ENCODE results near the gene SLC18B1.
A peak's percentile ranks its signal among the peaks of the same experiment; 100 is the strongest.

Gene SLC18B1

DNA sequence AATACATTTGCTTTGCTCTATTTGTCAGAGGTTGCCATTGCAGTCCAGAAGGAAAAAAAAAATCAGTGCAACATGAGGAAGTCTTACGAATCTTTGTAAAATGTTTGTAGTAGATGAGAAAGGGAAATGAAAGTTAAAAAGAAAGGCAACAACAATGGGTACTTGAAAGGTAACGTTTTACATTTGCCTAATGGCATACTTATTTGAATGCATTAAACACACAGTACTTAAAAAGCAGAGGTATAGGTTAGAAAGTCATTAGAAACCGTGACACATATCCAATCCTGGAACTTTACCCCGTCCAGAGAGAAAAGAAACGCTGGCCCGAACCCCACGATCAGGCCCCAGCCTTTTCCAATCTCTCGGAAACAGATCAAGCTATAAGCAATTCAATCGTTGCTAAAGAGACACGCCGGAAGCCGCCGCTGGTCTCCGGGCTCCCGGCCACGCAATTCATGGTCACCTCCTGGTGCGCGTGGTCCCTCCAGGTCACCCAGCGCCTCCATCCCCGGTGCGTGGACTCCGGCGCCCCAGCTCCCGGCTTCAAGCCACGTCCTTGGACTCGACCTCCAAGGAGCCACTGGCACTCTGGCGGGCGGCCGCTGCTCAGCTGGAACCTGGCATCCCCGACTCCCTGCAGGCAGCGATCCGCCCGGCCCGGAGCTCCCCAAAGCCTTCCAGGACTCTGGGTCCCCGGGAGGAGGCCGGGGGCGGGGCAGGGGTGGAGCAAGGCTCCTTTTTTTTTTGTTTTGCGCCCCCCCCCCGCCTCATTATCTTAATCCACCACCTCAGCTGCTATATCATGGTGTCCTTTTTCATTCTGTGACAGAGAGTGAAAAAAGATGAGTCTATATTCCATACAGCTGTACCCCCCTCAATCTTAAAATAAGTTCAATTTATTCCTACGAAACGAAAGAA is at the start of gene SLC18B1:
TSS of gene SLC18B1 (minus strand) at position 687 of the 918 bp plus-strand sequence. CDS start at position 506, 181 bp downstream.
- no peak for DNase-seq
- Histone ChIP-seq H3K79me2 (ENCODE audit: insufficient read depth, low read length) (no peaks in the 10 kb centered on the region), H3K4me2 (ENCODE audit: insufficient read depth, low read length) (peak within 1 kb of the TSS; percentile 71), H3K9me3 (ENCODE audit: insufficient read depth, low read length, severe bottlenecking) (no peaks in the 10 kb centered on the region), H3K9ac (ENCODE audit: low read depth, low read length) (peak within 1 kb of the TSS; percentile 32; the same call in 1 of the 2 replicates), H3K27me3 (ENCODE audit: insufficient read depth, low read length, poor library complexity) (peaks cover 17% of the 10 kb centered on the region), H2AFZ (ENCODE audit: low read depth, low read length) (peak within 1 kb of the TSS; percentile 59), H4K20me1 (ENCODE audit: insufficient read depth, low read length) (no peaks in the 10 kb centered on the region), H3K27ac (ENCODE audit: low read length) (no peak within 1 kb of the TSS), H3K36me3 (ENCODE audit: insufficient read depth, low read length) (no peaks in the 10 kb centered on the region), H3K4me1 (ENCODE audit: insufficient read depth, low read length) (peaks cover 14% of the 10 kb centered on the region), H3K4me3 (ENCODE audit: low read depth in 1 of 2, low read length in 2 of 2) (peak within 1 kb of the TSS in 1 of 2 experiments; percentile 48; a peak in 3 of 4 replicates)
- peak; percentile 67 for ATAC-seq (ENCODE audit: insufficient read depth, low read depth)
- TF ChIP-seq, protein P1, sequence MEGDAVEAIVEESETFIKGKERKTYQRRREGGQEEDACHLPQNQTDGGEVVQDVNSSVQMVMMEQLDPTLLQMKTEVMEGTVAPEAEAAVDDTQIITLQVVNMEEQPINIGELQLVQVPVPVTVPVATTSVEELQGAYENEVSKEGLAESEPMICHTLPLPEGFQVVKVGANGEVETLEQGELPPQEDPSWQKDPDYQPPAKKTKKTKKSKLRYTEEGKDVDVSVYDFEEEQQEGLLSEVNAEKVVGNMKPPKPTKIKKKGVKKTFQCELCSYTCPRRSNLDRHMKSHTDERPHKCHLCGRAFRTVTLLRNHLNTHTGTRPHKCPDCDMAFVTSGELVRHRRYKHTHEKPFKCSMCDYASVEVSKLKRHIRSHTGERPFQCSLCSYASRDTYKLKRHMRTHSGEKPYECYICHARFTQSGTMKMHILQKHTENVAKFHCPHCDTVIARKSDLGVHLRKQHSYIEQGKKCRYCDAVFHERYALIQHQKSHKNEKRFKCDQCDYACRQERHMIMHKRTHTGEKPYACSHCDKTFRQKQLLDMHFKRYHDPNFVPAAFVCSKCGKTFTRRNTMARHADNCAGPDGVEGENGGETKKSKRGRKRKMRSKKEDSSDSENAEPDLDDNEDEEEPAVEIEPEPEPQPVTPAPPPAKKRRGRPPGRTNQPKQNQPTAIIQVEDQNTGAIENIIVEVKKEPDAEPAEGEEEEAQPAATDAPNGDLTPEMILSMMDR (IDR thresholded peaks at IDR 0.05; ENCODE audit: borderline replicate concordance, extremely low read depth, low read length, poor library complexity, severe bottlenecking): no peak
- TF ChIP-seq EZH2 (IDR thresholded peaks at IDR 0.05; ENCODE audit: borderline replicate concordance, low read depth, low read length, severe bottlenecking): peak; percentile 98

DNA sequence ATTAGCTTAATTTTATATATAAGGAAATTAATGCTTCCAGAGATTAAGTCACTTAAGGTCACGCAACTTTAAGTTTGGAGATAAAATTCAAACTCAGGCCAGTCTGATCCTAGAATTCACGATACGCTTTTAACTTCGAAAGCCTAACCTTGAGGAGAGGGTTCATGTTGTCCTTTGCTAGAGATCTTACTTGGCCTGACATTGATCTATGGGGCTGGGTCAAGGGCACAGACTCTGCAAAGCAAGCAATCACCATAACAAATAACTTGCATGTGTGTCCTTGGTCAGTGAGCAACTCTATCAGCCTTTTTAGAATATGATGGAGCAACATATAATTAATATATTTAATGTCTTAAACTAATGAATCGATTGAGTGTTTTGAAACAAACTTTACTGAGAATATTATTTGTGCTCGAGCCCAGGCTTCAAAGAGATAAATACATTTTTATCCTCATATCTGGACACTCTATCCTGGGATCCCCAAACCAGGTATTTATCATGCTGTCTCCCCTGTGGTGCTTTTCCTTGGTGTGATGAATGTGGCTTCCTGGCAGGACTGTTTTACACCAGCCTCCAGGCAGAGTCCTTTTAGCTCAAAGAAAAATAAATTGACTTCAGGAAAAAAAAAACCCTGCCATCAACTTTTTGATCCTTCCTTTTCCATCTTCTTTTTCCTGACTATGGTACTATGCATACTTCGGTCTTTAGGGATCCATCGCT is 45.0 kb upstream of the SLC18B1 start:
- no peaks in the 10 kb centered on the region for H3K9me3 ChIP-seq (ENCODE audit: insufficient read depth, low read length, severe bottlenecking)
- H3K9ac ChIP-seq (ENCODE audit: low read depth, low read length): no peak overlapping the region
- DNase-seq (no peak), ATAC-seq (ENCODE audit: insufficient read depth, low read depth) (no peak)
- H3K27ac ChIP-seq (ENCODE audit: low read length): no peak overlapping the region
- TF ChIP-seq EZH2 (IDR thresholded peaks at IDR 0.05; ENCODE audit: borderline replicate concordance, low read depth, low read length, severe bottlenecking): no peak
- TF ChIP-seq, protein P1 (IDR thresholded peaks at IDR 0.05; ENCODE audit: borderline replicate concordance, extremely low read depth, low read length, poor library complexity, severe bottlenecking): no peak
- H3K36me3 ChIP-seq (ENCODE audit: insufficient read depth, low read length): no peaks in the 10 kb centered on the region
- no peaks in the 10 kb centered on the region for H3K4me1 ChIP-seq (ENCODE audit: insufficient read depth, low read length)
- no peaks in the 10 kb centered on the region for H4K20me1 ChIP-seq (ENCODE audit: insufficient read depth, low read length)
- H3K79me2 ChIP-seq (ENCODE audit: insufficient read depth, low read length): no peaks in the 10 kb centered on the region
- no peaks in the 10 kb centered on the region for H3K27me3 ChIP-seq (ENCODE audit: insufficient read depth, low read length, poor library complexity)
- no peak overlapping the region for H2AFZ ChIP-seq (ENCODE audit: low read depth, low read length)
- H3K4me2 ChIP-seq (ENCODE audit: insufficient read depth, low read length): no peak overlapping the region
- H3K4me3 ChIP-seq (ENCODE audit: low read depth in 1 of 2, low read length in 2 of 2): no peak overlapping the region

DNA sequence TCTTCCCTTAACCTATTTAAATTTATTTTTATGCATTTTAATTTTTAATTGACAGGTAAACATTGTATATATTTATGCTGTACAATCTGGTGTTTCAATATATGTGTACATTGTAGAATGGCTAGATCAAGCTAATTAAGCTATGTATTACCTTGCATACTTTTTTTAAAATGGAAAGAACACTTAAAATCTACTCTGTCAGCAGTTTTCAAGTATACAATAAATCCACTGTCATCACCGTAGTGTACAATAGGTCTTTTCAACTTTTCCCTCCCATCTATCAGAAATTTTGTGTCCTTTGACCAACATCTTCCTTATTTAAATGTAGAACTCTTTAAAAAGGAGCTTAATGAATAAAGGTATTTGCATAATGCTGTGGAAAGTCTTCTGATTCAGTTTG is 43.5 kb upstream of the SLC18B1 start:
- Histone ChIP-seq H3K4me1 (ENCODE audit: insufficient read depth, low read length) (no peaks in the 10 kb centered on the region), H3K4me2 (ENCODE audit: insufficient read depth, low read length) (no peak overlapping the region), H2AFZ (ENCODE audit: low read depth, low read length) (no peak overlapping the region), H4K20me1 (ENCODE audit: insufficient read depth, low read length) (no peaks in the 10 kb centered on the region), H3K79me2 (ENCODE audit: insufficient read depth, low read length) (no peaks in the 10 kb centered on the region), H3K27ac (ENCODE audit: low read length) (no peak overlapping the region), H3K4me3 (ENCODE audit: low read depth in 1 of 2, low read length in 2 of 2) (no peak overlapping the region), H3K9ac (ENCODE audit: low read depth, low read length) (no peak overlapping the region), H3K27me3 (ENCODE audit: insufficient read depth, low read length, poor library complexity) (no peaks in the 10 kb centered on the region), H3K9me3 (ENCODE audit: insufficient read depth, low read length, severe bottlenecking) (no peaks in the 10 kb centered on the region), H3K36me3 (ENCODE audit: insufficient read depth, low read length) (no peaks in the 10 kb centered on the region)
- ATAC-seq (ENCODE audit: insufficient read depth, low read depth) (no peak), DNase-seq (no peak)
- TF ChIP-seq, protein P1 (IDR thresholded peaks at IDR 0.05; ENCODE audit: borderline replicate concordance, extremely low read depth, low read length, poor library complexity, severe bottlenecking): no peak
- no peak for TF ChIP-seq EZH2 (IDR thresholded peaks at IDR 0.05; ENCODE audit: borderline replicate concordance, low read depth, low read length, severe bottlenecking)

Measured in DND-41 (cell line).